Measurements from ENCODE around the gene BTBD1.
A peak's percentile ranks its signal among the peaks of the same experiment; 100 is the strongest.
"Not testable (repeated sequence)": the region's sequence is repeated elsewhere in the genome, so short reads cannot be mapped to it uniquely, and the experiment has no call there.

Gene BTBD1

DNA sequence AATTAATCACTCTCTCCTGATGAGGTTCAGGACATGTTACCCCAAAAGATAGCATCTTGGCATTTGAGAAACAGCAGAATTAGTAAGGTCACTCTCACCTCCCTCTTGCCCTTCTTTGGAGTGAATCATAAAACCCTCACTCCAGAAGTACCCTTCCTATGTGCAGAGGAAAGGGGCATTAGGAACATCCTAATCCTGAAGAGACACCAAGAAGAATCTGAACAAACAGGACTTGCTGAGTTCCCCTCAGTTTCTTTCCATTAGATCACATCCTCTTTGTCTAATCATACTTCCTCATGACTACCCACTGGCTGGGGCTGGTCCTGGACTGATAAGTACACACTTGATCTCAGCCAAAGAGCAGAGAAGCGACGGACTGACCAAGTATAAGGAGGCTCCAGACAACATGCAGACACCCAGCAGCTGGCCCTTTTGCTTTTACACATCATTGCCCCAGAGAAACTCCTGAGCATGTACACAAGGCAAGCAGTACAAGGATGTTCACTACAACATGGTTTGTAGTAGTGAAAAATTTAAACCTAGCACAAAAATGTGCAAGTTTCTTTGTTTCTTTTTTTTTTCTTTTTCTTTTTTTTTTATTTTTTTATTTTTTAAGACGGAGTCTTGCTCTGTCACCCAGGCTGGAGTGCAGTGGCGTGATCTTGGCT is 25.4 kb upstream of the BTBD1 start:
- DNase-seq (ENCODE audit: low read depth) = no peak

DNA sequence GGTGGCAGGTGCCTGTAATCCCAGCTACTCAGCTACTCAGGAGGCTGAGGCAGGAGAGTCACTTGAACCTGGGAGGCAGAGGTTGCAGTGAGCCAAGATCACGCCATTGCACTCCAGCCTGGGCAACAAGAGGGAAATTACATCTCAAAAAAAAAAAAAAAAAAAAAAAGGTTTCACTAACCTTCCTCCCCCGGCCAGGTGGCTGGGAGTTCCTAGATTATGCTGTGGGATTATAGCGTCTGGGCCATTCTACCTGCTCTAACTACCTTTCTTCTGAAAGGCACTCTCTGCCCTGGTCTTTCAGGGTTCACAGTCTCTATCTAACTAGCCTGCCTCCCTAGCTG is 24.9 kb upstream of the BTBD1 start:
- not testable (repeated sequence) for DNase-seq (ENCODE audit: low read depth)

DNA sequence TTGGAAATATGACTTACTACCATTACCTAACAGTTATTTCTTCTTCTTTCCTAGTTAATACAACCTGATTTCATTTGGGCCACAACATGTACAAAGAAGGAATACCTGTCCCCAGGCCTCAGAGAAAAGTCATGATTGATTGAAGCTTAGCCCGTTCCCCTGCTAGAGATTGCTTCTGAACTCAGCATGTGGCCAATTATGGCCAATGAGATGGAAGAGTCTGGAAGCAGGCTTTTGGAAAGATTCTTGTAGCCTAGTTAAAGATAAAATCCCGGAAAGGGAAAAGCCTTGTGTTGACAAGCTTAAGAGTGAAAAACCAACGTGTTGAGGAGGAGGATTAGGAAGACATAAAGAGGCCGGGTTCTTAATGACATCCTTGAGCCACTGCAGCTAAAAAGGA is 23.4 kb upstream of the BTBD1 start:
- DNase-seq (ENCODE audit: low read depth) = no peak

DNA sequence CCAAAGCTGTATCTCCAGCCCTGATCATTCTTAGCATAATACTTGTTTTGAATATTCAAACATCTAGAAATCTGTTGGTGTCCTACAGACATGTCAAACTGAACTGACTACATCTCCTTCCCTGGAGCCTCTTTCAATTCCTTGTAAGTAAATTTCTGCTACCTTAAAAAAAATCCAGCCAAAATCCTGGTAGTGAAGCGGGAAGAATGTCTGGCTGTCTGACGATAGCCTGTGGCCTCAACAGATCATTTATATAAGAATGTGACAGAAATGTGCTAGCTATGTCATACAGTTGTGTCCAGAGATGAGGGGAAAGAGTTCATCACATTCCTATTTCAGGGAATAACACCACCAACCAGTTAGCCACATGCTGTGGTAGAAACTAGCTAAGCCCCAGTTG is 21.8 kb upstream of the BTBD1 start:
- no peak for DNase-seq (ENCODE audit: low read depth)

DNA sequence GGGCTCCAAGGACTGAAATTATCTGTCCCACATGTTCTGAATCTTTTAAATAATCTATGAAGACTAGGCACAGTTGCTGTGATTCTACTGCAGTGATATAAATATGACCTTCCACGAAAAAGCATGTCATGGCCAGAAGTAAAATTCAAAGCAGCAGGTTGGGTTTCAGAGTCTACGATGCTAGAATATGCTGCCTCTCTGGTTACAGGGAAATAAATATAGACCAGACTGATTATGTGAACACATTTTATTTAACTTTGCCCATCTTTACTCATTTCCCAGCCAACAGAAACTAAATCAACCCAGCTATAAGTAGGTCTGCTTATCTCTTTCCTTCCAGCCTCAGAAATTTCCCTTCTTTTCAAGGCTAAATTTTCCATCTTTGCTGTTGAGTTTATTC is 20.5 kb upstream of the BTBD1 start:
- DNase-seq (ENCODE audit: low read depth) = no peak

DNA sequence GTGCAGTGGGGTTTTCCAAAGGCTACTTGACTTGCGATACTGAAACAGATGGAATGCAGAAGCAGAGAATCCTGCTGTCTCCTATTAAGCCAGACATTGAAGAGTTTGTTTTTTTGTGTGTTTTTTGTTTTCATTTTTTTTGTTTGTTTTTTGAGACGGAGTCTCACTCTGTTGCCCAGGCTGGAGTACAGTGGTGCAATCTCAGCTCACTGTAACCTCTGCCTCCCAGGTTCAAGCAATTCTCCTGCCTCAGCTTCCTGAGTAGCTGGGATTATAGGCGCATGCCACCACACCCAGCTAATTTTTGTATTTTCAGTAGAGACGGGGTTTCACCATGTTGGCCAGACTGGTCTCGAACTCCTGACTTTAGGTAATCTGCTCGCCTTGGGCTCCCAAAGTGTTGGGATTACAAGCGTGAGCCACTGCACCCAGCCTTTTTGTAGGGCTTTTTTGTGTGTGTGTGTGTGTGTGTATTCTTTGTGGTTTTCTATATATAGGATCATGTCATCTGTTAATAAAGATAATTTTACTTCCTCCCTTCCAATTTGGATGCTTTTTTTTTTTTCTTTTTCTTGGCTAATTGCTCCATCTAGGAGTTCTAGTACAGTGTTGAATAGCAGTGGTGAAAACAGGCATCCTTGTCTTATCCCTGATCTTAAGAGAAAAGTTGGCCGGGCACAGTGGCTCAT is 19.0 kb upstream of the BTBD1 start:
- DNase-seq (ENCODE audit: low read depth) = not testable (repeated sequence)

DNA sequence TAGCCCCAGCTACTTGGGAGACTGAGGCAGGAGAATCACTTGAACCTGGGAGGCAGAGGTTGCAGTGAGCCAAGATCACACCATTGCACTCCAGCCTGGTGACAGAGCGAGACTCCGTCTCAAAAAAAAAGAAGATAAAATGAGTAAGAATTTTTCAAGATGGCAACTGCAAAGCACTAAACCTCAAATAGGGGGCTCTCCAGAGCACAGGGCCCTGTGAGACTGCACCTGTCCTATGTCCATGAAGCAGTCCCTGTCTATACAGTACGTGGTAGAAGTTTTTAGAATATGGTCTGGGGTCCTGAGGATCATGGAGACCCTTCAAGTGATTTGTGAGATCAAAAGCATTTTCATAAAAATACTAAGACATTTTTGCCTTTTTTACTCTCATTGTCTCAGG is 18.4 kb upstream of the BTBD1 start:
- DNase-seq (ENCODE audit: low read depth) = not testable (repeated sequence)

DNA sequence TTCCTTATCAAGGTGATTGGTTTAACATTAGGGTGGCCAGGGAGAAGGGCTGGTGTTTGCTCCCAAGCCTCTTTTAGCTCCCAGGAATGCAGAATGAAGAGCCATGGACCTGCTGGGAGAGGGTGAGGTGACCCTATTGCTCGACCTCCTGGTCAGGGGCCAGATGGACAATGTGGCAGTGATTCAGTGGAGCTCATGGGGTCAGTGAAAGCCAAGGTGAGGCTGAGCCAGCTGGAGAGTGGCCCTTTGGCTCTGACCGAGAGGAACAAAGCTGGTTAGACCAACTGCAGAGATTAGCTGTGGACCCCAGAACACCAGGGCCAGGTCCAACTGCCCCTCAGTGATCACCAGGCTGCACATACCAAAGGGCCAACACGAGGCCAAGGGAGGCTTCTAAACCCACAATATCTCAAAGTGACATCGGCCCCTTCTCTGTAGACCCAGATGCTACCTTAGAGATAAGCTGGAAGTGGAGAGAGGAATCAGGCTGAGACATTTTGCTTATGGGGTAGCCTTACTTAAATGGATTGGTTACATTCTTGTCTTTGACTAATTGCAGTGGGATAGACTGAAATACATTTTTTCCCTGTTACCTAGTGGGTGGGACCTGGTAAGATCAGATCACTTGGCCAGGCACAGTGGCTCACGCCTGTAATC is 15.8 kb upstream of the BTBD1 start:
- DNase-seq (ENCODE audit: low read depth) = no peak

DNA sequence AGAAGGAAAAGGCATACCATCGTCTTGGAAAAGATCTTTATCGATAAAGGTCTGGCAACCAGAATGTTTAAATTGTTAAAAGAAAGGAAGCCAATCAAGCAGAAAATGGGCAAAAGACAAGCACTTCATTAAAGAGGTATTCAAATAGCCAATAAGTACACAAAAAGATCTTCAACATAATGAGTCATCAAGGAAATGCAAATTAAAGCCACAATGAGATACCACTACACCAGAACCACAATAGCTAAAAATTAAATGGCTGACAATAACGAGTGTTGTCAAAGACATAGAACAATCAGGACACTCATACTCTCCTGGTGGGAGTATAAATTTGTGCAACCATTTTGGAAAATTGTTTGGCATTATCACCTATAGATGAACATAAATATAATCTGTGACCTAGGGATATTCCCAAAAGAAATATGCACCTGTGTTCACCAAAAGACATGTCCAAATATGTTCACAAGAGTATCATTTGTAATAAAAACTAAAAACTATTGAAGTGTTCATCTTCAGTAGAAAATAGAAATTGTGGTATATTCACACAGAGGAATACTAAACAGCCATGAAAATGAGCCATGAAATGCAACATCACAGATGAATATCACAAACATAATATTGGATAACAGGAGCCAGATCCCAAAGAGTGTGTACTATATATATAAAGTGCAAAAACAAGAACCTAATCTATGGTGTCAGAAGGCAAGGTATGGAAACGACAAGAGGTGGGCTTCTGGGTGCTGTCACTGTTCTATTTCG is 14.4 kb upstream of the BTBD1 start:
- no peak for DNase-seq (ENCODE audit: low read depth)

DNA sequence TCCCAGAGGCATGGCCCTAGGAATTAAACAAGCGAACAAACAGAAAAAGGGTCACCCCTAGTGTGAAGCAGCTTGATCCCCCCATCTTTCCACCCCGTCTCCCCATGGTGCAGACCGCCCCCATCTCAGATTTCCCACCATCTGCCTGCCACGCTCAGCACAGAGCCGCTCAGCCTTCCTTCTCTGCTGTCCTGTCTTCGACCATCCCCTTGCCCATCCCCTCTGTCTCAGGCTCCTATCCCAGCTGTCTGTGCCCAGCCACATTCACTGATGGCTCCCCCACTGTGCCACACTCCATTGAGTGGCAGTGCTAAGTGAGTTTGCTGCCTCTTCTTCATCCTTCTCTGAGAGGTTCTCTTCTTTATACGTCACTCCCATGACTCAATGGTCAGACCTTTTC is 11.7 kb upstream of the BTBD1 start:
- DNase-seq (ENCODE audit: low read depth) = no peak

DNA sequence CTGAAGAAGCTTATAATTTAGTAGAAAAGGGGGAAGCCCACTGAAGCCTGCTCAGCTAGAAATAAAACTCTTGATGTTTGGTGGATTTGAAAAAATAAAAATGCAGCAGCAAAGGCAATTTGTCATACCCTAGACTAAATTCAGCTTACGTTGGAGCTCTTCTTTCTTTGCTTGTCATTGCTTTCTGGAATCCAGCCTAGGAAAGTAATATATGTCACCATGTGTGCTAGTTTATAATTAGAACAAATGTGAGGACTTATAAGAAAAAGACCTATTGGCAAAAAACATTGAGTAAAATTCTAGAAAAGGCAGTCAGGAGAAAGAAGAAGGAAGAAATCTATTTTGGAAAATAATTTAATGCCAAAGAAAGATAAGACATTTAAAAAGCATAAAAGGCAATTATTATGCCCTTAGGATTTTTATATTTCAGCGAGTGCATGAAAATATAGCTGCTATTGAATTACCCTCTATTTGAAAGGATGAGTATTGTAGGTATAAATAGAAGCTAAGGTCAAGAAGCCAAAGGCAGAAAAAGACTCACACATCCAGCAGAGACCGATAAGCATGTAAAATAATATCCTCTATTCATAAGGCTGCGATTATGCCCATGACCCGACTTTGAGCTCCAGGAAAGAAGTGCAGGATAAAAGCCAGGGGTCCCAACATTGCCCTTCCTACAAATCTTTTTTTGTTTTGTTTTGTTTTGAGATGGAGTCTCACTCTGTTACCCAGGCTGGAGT is 10.6 kb upstream of the BTBD1 start:
- DNase-seq (ENCODE audit: low read depth) = no peak

DNA sequence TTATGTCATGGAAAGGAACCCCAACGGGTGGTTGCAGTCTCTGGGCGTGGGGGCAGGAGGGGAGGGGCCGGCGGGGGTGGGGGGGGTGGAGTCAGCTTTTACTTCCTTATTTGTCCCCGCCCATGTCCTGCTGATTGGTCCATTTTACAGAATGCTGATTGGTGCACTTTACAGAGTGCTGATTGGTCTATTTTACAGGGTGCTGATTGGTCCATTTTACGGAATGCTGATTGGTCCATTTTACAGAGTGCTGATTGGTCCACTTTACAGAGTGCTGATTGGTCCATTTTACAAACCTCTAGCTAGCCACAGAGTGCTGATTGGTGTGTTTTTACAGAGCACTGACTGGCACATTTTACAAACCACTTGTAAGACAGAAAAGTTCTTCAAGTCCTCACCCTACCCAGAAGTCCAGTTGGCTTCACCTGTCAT is 2.2 kb upstream of the BTBD1 start:
- DNase-seq (ENCODE audit: low read depth) = peak; percentile 9

DNA sequence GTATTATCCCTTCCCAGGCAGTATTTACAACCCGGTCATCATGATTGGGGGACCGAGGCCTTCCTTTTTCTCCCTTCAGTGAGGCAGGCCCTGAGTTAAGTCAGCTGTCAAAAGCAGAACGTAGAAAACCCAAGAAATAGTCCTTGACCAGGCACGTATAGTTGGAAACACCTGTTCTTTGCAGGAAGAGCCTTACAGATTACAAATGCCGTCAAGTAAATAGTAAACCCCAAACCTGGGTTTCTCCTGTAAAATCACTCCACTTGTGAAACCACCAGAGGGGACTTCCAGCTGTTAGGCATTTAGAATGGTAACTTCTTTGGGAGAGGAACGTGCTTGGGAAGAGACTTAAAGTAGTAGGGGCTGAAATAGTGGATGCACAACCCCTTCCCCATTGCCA is 1.0 kb upstream of the BTBD1 start:
- DNase-seq (ENCODE audit: low read depth) = no peak

DNA sequence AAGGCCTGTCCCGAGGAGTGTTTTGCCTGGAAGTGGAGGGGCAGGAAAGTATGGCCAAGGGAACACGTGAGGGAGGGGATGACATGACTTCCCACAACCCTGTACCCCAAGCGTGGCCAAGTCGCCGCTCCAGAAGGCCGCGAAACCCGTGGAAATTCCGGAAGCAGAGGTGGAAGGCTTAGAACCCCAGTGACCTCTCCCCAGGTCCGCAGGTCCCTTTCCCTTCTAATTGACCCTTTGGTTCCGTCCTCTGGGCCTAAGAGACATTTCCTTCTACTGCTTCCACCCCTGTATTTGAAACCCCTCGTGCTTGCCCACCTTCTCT is 548 bp upstream of the BTBD1 start:
- DNase-seq (ENCODE audit: low read depth) = no peak

DNA sequence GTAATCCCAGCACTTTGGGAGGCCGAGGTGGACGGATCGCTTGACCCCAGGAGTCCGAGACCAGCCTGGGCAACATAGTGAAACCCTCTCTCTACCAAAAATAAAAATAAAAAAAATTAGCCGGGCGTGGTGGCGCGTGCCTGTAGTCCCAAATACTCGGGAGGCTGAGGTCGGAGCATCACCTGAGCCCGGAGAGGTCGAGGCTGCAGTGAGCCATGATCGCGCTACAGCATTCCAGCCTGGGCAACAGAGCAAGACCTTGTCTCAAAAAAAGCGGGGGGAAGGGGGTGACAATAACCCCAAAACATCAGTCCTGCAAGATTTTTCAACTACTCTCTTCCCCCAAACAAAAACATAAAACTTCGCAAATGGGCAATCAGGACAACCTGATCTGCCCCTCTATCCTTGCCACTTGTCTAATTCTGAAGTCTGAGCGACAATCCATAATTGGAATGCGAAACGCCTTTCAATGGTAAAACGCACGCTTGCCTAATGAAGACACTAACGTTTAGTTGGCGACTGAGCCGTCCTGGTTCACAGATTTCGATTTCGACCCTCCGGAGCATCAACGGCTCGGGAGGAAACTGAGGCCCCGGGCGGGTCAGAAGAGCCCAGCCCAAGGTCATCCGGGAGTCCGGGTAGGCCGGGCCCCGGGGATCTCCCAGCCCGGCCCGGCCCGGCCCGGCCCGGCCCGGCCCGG is 868 bp downstream of the BTBD1 start:
- no peak for DNase-seq (ENCODE audit: low read depth)

DNA sequence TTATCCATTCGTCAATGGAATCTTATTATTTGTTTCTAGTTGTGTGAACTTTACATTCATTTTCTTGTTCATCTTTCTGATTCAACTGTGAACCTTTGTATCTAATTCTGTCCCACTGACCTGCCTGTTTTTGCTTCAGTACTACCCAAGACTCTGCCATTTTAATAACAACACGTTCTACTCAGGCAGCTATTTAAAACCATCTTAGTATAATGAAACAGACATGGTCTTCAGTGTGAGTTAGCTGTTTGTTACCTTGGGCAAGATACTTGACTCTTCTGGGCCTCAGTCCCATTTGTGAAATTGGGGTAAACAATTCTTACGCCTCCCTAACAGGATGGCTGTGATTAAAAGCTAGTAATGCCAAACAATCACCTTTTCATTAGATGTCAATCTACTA is 1.6 kb downstream of the BTBD1 start:
- DNase-seq (ENCODE audit: low read depth) = no peak

DNA sequence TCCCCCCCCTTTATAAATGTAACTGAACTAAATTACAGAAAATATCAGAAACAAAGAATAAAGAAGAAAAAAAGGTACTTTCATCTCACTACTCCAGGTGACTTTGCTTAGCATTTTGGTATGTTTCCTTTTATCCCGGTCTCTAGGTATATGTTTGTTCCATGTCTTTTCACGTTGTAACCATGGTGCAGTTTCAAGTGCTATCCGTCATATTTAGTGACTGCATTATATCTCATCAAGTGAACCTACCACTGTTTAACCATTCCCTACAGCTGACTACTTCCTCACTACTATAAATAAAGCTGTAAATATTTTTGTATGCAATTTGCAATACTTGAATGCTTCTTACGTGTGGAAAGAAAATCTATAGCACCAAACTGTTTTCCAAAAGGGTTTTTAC is 2.2 kb downstream of the BTBD1 start:
- no peak for DNase-seq (ENCODE audit: low read depth)

DNA sequence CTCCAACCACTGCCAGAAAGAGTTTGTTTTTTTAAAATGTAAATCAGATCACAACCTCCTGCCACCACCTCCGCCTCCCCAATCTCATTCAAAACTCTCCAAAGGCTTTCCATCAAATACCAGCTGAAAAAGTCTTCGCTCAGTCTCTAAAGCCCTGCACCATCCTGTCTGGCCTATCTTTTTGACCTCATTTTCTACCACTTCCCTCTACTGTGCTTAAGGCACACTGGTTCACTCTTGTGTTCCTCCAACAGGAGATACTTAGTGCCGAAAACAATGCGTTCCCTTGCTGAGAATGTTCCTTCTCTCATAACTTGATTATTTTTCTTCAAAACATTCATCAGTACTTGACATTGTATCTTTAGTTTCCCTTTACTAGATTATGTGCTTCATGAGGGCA is 3.5 kb downstream of the BTBD1 start:
- no peak for DNase-seq (ENCODE audit: low read depth)

DNA sequence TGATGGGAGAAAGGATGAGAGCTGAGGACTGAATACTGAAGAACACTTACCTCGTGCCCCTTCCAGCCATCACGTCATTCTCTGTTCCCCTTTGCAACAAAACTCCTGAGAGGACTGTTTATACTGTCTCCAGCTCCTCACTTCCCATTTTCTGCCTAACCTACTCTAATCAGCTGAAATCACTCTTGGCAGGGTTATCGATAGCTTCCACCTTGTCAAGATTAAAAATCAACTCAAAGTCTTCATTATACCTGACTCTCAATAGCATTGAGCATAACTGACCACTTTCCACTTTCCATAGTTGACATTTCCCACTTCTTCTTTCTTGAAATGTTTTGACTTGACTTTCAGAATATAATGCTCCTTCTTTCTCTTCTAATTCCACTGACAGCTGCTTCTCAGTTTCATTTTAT is 4.3 kb downstream of the BTBD1 start:
- no peak for DNase-seq (ENCODE audit: low read depth)

DNA sequence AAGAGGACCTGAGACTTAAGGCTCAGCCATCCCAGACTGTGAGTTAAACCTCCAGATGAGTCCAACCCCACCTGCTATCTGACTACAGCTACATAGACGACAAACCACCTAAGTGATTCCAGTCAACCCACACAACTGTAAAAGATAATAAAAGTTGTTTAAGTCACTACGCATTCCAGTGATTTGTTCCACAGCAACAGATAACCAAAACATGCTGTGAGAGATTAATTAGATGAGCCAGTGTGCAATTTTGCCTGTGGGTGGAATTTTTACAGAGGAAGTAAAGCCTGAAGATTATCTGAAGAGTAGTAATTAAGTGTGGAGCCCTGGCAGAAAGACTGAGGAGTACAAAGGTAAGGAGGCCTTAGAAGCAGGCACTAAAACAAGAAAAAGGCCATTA is 5.4 kb downstream of the BTBD1 start:
- no peak for DNase-seq (ENCODE audit: low read depth)

DNA sequence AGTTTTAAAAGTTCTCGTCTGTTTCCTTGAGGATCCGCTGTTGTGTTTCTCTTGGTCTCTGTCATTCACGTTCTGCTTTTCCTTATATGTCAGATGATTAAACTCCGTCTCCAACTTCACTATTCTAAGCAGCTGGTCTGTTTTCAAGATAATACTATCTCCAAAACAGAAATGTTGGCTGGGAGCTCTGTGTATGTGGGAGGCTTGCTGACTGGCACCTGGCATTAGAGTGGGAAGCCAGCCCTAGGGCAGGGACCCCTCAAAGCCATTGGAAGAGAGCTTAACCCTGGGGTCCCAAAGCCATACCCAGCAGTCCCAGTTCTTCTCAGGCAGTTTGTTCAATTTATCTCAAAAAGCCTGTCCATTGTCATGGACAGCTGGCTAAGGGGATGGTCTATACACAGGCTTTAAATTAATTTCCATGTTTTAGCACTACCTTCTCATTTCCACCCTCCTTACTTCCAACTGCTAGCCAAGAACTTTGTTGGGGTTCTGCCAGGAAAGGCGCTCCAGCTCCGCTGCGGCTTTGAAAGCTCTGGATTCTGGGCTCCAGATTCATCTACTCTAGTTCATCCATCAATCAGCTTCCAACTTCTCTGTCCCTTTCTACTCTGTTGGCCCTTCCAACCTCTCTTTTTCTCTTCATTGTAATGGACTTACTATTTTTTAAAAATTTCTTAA is 9.2 kb downstream of the BTBD1 start:
- DNase-seq (ENCODE audit: low read depth) = no peak

All from activated gamma-delta T cell treated with anti-CD3 and anti-CD28 coated beads, Interleukin-2, amount 50 U/mL, for 16 hours (primary cell).